Activated naive CD4-positive, alpha-beta T cell treated with anti-CD3 and anti-CD28 coated beads, Interleukin-2, amount 50 U/mL, for 72 hours (primary cell): ENCODE measurements around the gene METTL21C. TPM values are rescaled to one million over a fixed set of nuclear protein-coding genes. Genes with fewer than 3 reads are reported as not detected.

Experiments used
- ATAC-seq, 2 donors: fragments of 150-1000 bp; cut with Tn5 transposase; 2 replicates each; pipeline ENCODE4 v1.10.0; 2021; ENCODE audit warnings: mild to moderate bottlenecking in 2 of 2, moderate library complexity in 2 of 2
- DNase-seq, 2 donors: peaks; one replicate each; pipeline ENCODE4 v3.0.0; 2021 to 2022; ENCODE audit warnings: low spot score in 2 of 2
- H3K27ac Mint-ChIP-seq, 2 donors: one replicate each; pipeline ENCODE4 v1.8.0; 2022; ENCODE audit warnings: mild to moderate bottlenecking in 2 of 2, mixed read lengths in 2 of 2
- H3K36me3 Mint-ChIP-seq, 2 donors: one replicate each; pipeline ENCODE4 v1.8.0; 2022; ENCODE audit warnings: mixed read lengths in 2 of 2
- H3K9me3 Mint-ChIP-seq, 2 donors: one replicate each; pipeline ENCODE4 v1.8.0; 2022; ENCODE audit warnings: mixed read lengths in 2 of 2
- total RNA-seq, 2 donors: library from RNA; stranded (reverse); gene quantifications; one replicate each; pipeline ENCODE4 v1.2.3, GENCODE V29; 2022

The METTL21C gene
- total RNA-seq, 2 donors from 2014 or later, result not detected

GRCh38 chr13:102680842-102681740 is 13.8 kb downstream of the METTL21C start:
- no peak for DNase-seq
- peak overlapping the region in 1 of 2 donors; percentile 81 for H3K27ac Mint-ChIP-seq
- H3K36me3 Mint-ChIP-seq, result peaks cover 6 to 24% of the 10 kb centered on the region in 2 donors
- no peaks in the 10 kb centered on the region for H3K9me3 Mint-ChIP-seq
- ATAC-seq, result peak; percentile 41 to 46

- H3K36me3 Mint-ChIP-seq, result peaks cover 6 to 24% of the 10 kb centered on the region in 2 donors
- peak overlapping the region; percentile 58 to 81 for H3K27ac Mint-ChIP-seq
- ATAC-seq (peak in 1 of 2 donors; percentile 11), DNase-seq (no peak)
- H3K9me3 Mint-ChIP-seq, result no peaks in the 10 kb centered on the region
Observed at GRCh38 chr13:102680133-102680717, 14.6 kb downstream of the METTL21C start.

GRCh38 chr13:102679449-102680132 is 15.3 kb downstream of the METTL21C start:
- peak in 1 of 2 donors; percentile 46 for ATAC-seq
- DNase-seq, result no peak
- Mint-ChIP-seq H3K9me3 (no peaks in the 10 kb centered on the region), H3K36me3 (peaks cover 6 to 24% of the 10 kb centered on the region in 2 donors), H3K27ac (peak overlapping the region; percentile 58 to 81)

GRCh38 chr13:102678339-102679107 is 16.3 kb downstream of the METTL21C start:
- H3K9me3 Mint-ChIP-seq, result no peaks in the 10 kb centered on the region
- H3K27ac Mint-ChIP-seq, result no peak overlapping the region
- ATAC-seq (no peak), DNase-seq (no peak)
- peaks cover 6 to 24% of the 10 kb centered on the region in 2 donors for H3K36me3 Mint-ChIP-seq

GRCh38 chr13:102677122-102677521 is 17.7 kb downstream of the METTL21C start:
- Mint-ChIP-seq H3K9me3 (no peaks in the 10 kb centered on the region), H3K27ac (no peak overlapping the region), H3K36me3 (peaks cover 6 to 24% of the 10 kb centered on the region in 2 donors)
- DNase-seq (no peak), ATAC-seq (no peak)

GRCh38 chr13:102675115-102675514 is 19.7 kb downstream of the METTL21C start:
- ATAC-seq (no peak), DNase-seq (no peak)
- peaks cover 6 to 29% of the 10 kb centered on the region in 2 donors for H3K36me3 Mint-ChIP-seq
- H3K27ac Mint-ChIP-seq, result no peak overlapping the region
- no peaks in the 10 kb centered on the region for H3K9me3 Mint-ChIP-seq

- Mint-ChIP-seq H3K36me3 (peaks cover 33 to 50% of the 10 kb centered on the region in 2 donors), H3K27ac (peak overlapping the region in 1 of 2 donors; percentile 19), H3K9me3 (peaks cover 8 to 16% of the 10 kb centered on the region in 2 donors)
- ATAC-seq (no peak), DNase-seq (no peak)
Observed at GRCh38 chr13:102670130-102670529, 24.7 kb downstream of the METTL21C start.

GRCh38 chr13:102667911-102668310 is 26.9 kb downstream of the METTL21C start:
- Mint-ChIP-seq H3K36me3 (peaks cover 38 to 62% of the 10 kb centered on the region in 2 donors), H3K27ac (no peak overlapping the region), H3K9me3 (peaks cover 8 to 16% of the 10 kb centered on the region in 2 donors)
- no peak for DNase-seq
- no peak for ATAC-seq

- Mint-ChIP-seq H3K9me3 (peaks cover 8 to 16% of the 10 kb centered on the region in 2 donors), H3K36me3 (peaks cover 38 to 62% of the 10 kb centered on the region in 2 donors), H3K27ac (no peak overlapping the region)
- no peak for DNase-seq
- no peak for ATAC-seq
Observed at GRCh38 chr13:102667023-102667422, 27.8 kb downstream of the METTL21C start.

- Mint-ChIP-seq H3K9me3 (no peaks in the 10 kb centered on the region), H3K27ac (no peak overlapping the region), H3K36me3 (peaks cover 21 to 42% of the 10 kb centered on the region in 2 donors)
- DNase-seq (no peak), ATAC-seq (no peak)
Observed at GRCh38 chr13:102659168-102659713, 35.6 kb downstream of the METTL21C start.

- no peak for ATAC-seq
- DNase-seq, result no peak
- H3K36me3 Mint-ChIP-seq, result peaks cover 16 to 36% of the 10 kb centered on the region in 2 donors
- H3K27ac Mint-ChIP-seq, result no peak overlapping the region
- no peaks in the 10 kb centered on the region for H3K9me3 Mint-ChIP-seq
Observed at GRCh38 chr13:102658660-102659059, 36.2 kb downstream of the METTL21C start.

GRCh38 chr13:102657630-102658029 is 37.2 kb downstream of the METTL21C start:
- Mint-ChIP-seq H3K9me3 (no peaks in the 10 kb centered on the region), H3K27ac (no peak overlapping the region), H3K36me3 (peaks cover 16 to 34% of the 10 kb centered on the region in 2 donors)
- DNase-seq, result no peak
- no peak for ATAC-seq

GRCh38 chr13:102654756-102655155 is 40.1 kb downstream of the METTL21C start:
- no peak overlapping the region for H3K27ac Mint-ChIP-seq
- H3K36me3 Mint-ChIP-seq, result peaks cover 16 to 19% of the 10 kb centered on the region in 2 donors
- DNase-seq, result no peak
- ATAC-seq, result no peak
- no peaks in the 10 kb centered on the region for H3K9me3 Mint-ChIP-seq

- Mint-ChIP-seq H3K36me3 (no peaks in the 10 kb centered on the region), H3K9me3 (no peaks in the 10 kb centered on the region), H3K27ac (no peak overlapping the region)
- no peak for DNase-seq
- no peak for ATAC-seq
Observed at GRCh38 chr13:102651892-102652291, 43.0 kb downstream of the METTL21C start.

- Mint-ChIP-seq H3K27ac (no peak overlapping the region), H3K36me3 (no peaks in the 10 kb centered on the region), H3K9me3 (no peaks in the 10 kb centered on the region)
- no peak for ATAC-seq
- no peak for DNase-seq
Observed at GRCh38 chr13:102651392-102651791, 43.5 kb downstream of the METTL21C start.

- Mint-ChIP-seq H3K9me3 (no peaks in the 10 kb centered on the region), H3K27ac (no peak overlapping the region), H3K36me3 (no peaks in the 10 kb centered on the region)
- ATAC-seq, result no peak
- no peak for DNase-seq
Observed at GRCh38 chr13:102650444-102650843, 44.4 kb downstream of the METTL21C start.
